Stimulated activated CD8-positive, alpha-beta memory T cell treated with anti-CD3 and anti-CD28 coated beads, Interleukin-4, amount 100 ng/mL, for 4 hours (primary cell): ENCODE results near the gene WDPCP.
"Not testable (repeated sequence)": the region's sequence is repeated elsewhere in the genome, so short reads cannot be mapped to it uniquely, and the experiment has no call there.

Experiments
- DNase-seq, 2 donors: peaks; one replicate each; pipeline ENCODE4 v3.0.0-alpha.2; 2020; ENCODE audit warnings: low read depth in 2 of 2, low spot score in 1 of 2

Gene WDPCP, protein sequence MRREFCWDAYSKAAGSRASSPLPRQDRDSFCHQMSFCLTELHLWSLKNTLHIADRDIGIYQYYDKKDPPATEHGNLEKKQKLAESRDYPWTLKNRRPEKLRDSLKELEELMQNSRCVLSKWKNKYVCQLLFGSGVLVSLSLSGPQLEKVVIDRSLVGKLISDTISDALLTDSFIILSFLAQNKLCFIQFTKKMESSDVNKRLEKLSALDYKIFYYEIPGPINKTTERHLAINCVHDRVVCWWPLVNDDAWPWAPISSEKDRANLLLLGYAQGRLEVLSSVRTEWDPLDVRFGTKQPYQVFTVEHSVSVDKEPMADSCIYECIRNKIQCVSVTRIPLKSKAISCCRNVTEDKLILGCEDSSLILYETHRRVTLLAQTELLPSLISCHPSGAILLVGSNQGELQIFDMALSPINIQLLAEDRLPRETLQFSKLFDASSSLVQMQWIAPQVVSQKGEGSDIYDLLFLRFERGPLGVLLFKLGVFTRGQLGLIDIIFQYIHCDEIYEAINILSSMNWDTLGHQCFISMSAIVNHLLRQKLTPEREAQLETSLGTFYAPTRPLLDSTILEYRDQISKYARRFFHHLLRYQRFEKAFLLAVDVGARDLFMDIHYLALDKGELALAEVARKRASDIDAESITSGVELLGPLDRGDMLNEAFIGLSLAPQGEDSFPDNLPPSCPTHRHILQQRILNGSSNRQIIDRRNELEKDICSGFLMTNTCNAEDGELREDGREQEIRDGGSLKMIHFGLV

DNA sequence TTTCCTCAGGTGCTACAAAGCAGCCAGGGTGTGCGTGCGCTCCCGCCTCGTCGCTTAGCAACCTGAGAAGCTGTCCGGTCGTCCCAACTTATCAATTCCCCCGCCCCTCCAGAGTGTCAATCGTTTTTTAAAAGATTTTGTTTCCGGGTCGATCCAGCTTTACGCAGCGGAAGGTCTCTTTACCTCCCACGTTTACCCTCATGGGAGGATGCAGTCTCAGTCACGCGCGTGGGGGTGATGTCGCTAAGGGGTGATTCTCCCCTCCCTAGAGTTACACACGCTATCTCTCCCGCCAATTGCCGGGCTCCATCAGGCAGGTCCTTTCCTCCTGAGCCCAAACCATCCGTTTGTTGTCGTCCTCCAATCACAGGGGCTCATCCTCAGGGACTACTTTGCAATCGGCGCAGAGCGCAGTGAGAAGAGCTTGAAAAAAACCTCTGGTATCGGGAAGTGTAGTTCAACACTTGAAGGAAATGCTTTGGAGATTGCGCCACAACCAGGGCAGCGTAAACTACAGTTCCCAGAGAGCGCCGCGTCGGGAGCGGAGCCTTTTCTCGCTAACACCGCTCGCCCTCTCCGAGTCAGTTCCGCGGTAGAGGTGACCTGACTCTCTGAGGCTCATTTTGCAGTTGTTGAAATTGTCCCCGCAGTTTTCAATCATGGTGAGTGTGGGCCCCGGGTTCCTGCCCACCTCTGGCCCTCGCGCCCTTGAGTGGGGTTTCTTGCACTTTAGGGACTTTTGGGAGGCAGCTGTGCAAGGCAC is at the start of gene WDPCP, which contains the start of gene MDH1:
WDPCP (minus strand) TSS at position 93 of the 763 bp plus-strand sequence. CDS start 206 bp downstream, outside the sequence.
MDH1 (plus strand) TSS at position 579 of the 763 bp plus-strand sequence; CDS start at position 660, 81 bp downstream.
- DNase-seq: peak; percentile 87 to 88

DNA sequence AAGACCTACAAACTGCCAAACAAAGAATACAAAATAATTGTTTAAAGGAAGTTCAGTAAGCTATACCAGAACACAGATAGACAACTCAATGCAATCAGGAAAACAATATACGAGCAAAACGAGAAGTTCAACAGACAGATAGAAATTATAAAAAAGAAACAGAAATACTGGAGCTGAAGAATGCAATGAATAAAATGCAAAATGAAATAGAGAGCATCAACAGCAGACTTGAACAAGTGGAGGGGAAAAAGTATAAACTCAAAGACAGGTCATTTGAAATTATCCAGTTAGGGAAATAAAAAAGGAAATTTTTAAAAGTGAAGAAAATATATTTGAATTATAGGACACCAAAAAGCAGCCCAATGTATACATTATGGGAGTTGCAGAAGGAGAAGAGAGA is 44.1 kb upstream of the WDPCP start:
- DNase-seq: no peak

DNA sequence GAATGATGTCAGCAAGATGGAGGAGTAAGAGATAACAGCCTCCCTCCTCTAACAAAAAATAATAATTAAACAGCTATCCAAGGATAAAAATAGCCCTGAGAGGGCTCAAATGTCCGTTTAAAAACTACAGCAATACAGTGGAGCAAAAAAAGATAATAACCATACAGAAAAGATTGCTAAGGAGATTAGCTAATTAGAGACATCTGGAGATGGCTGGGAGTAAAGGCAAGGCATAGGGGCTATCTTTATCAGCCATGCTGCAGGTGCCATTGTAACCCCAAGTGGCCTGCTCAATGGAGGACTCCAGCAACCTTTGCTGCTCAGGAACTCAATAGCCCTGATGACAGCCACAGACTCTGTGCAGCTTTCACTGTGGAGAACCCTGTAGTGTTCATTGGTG is 43.2 kb upstream of the WDPCP start:
- no peak for DNase-seq

DNA sequence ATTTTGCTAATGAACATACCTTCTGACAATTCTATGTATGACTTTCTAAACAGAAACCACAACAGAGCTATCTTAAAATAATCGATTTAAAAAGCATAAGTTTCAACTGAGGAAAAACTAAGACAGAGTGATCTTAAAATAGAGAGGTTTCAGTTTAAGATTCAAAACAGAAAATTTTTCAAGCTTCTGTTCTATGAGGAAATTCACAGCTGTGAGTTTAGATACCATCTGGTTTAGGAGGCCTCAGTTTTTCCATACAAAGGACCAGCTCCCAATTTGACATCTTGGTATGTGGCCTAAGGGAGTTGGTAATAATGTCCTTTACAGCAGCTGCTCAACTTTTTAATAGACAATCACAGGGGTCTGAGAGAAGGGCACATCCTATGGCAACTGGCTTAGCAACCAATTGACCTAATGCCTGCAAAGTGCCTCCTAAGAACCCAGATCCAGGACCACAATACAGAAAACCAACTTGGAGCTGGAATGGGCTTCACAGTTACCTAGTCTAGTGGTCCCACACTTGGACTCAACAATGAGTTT is 40.2 kb upstream of the WDPCP start:
- no peak for DNase-seq

DNA sequence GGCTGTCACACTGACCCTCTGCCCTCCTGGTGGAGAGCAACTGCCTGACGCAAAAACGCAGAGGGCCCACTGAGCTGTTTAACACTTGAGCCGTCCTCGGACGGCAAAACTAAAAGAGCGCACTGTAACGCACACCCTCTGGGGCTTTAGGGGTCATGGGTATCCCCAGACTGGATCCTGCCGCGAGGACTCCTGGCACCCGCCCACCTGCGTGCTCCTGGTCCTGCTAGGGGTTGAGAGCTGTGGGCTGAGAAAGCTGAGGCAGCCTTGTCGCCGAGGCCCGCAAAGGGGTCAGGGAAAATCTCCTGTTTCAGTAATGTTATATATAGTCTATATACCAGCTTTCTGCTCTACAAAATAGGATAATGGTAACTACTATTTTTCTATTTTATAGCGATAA is 39.6 kb upstream of the WDPCP start:
- DNase-seq: no peak

DNA sequence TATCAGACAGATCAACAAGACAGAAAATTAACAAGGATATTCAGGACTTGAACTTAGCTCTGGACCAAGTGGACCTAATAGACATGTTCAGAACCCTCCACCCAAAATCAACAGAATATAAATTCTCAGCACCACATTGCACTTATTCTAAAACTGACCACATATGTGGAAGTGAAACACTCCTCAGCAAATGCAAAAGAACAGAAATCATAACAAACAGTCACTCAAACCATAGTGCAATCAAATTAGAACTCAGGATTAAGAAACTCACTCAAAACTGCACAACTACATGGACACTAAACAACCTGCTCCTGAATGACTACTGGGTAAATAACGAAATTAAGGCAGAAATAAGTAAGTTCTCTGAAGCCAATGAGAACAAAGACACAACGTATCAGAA is 35.5 kb upstream of the WDPCP start:
- DNase-seq: not testable (repeated sequence)

DNA sequence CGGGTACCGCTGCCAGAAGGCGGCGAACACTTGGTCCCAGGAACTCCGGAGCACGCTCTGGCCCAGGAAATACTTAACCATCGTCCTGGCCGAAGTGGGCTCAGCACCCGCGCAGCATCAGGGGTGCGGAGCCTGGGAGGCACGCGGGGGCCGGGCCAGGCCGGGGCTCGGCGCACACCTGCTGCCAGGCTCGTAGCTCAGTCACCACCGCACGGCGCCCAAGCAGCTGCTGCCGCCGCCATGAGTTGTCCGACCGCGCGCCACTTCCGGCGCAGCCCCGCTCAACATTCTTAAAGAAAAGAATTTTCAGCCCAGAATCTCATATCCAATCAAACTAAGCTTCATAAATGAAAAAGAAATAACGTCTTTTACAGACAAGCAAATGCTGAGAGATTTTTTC is 34.5 kb upstream of the WDPCP start:
- DNase-seq: no peak

DNA sequence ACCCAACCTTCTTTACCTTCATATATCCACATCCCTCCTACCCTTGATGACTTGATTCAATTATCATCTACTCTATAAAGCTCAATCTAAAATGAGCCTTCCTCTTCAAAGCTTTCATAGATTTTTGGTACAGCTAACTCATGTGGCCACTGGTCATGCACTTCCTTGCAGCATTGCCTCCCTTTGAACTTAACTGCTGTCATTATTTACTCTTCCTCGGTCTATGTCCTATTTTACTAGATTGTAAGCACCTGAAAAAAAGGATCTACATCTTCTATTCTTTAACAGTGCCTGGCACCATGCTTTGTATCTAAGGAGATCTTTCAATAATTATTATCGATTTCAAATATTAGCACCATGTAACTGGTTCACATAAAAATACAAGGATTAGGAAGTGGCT is 31.1 kb upstream of the WDPCP start:
- DNase-seq: no peak

DNA sequence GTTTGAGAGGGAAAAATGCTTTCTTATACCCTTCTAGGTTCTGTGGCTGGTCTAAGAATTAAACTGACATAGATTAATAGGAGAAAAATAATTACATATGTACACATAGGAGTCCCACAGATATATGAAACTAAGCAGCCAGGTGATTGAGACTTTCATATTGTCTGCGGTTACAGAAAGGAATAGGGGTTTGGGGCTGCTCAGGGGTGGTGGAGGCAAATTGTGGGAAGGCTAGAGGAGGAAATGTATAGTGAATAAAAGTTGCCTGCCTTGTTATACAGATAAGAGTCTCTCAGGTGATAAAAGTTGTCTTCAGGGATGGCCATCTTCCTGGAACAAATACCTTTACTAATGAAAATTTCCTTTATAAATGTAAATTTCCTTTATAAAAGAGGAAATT is 29.1 kb upstream of the WDPCP start:
- no peak for DNase-seq

DNA sequence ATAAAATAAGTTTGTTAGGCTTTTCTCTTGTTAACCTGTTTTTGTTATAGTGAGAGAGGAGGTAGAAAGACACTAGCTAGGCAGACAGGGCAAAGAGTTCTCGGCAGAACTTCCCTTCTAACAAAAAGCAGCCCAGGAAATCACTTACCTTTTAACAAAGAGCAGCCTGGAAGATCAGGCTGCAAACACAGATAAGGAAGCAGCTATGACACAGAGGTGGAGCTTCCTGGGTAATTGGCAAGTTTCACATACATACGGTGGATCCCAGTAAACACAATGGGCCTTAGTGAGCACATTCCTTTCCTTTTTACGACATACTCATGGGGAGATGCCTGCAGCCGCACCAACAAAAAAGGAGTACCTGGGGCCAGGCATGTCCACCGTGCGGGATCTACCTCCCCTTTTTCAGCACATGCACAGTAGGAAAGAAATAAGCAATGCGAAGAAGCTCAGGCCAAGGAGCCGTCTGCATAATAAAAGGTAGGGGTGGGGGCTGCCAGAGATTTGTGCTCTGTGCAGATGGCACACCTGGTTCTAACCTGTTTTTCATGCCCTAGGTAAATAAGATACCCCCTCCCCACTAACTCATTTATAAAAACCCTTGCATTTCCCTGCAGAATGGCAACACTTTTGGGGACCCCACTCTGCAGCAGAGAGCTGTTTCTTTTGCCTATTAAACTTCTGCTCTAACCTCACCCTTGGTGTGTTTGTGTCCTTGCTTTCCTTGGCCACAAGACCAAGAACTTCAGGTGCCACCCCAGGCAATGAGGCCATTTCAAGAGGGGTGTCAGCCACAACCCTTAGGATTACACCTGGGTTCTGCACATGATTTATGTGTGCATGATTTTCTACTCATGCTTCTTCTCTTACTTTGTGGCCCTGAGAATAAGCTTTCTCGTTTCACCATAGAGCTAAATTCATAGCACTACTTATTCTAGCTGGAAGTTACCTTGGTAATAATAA is 27.0 kb upstream of the WDPCP start:
- DNase-seq: no peak

DNA sequence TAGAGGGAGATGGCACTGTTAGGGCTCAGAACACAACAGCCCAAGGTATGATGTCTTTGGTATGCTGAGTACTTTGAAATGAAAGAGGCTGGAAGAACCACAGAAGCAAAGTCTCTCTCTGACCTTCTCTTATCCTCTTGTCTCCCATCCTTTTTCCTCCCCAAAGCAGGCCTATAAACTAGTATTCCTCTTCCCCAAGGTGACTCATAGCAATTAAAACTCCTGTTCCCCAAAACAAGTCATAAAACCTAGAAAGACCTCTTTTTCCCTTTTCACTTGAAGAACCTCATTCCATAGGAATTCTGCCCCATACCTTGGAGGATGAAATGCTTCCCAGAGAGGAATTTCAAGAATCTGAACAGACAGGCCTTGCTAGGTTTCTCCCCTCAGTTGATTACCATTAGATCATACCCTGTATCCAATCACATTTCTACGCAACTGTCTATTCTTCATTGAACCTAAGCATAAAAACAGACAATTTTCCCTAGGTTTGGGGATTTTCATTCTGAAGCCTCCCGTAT is 26.2 kb upstream of the WDPCP start:
- no peak for DNase-seq

DNA sequence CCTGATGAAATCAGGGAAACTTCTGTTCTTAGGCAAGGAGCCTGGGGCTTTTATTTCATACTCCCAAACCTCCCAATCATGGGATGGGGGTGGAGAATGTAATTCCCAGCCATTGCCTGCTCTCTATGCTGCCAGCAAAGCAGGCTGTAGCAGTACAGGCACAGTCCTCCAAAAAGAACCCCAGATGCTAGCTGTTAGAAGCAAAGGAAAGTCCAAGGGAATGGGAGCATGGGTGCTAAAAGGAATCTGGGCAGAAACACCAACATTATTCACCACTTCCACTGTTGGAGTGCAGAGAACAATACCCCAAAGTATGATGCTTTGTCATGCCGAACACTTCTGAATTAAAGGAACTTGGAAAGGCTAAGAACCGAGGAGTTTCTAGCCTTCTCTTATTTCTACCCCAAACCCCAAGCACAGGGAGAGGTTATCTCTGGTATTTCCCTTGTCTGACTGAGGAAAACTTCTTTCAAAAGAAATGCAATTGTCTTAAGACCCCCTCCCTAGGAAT is 25.2 kb upstream of the WDPCP start:
- DNase-seq: no peak

DNA sequence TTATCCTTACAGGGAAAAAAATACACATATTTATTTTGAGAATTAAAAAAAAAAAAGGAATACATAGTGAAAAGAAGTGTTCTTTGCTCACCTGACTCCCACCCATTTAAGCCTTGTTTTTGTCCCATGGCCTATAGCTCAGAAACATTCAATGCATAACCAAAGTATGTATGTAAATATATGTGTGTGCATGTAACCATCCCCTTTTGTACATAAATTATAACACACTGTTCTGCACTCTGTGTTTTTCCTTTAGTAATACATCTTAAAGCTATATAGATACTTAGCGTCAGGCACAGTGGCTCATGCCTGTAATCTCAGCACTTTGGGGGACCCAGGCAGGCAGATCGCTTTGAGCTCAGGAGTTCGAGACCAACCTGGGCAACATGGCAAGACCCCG is 22.2 kb upstream of the WDPCP start:
- no peak for DNase-seq

DNA sequence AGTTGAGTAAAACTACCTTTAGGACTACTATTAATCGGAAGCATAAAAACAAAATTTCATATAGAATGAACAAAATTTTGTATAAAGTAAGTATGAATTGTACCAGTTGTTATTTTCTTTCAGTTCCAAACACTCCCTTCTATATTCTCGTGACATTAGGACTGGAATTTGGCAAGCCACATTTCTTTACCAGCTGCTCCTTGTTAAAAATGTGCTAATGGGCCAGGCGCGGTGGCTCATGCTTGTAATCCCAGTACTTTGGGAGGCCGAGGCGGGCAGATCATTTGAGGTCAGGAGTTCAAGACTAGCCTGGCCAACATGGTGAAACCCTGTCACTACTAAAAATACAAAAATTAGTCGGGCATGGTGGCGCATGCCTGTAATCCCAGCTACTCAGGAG is 20.6 kb upstream of the WDPCP start:
- DNase-seq: not testable (repeated sequence)

DNA sequence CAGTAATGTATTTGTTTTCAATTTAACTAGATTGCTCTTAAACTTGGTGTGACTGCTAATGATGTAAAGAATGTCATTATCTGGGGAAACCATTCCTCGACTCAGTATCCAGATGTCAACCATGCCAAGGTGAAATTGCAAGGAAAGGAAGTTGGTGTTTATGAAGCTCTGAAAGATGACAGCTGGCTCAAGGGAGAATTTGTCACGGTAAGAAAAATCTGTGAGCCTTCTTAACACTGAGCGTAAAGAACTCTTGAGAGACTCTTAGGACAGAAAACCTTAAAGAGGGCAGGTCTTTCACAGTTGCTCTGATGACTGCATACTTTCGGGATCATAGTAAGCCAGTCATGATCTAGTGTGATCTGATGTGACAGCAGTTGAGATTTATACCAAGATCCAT is 16.4 kb upstream of the WDPCP start:
- no peak for DNase-seq

DNA sequence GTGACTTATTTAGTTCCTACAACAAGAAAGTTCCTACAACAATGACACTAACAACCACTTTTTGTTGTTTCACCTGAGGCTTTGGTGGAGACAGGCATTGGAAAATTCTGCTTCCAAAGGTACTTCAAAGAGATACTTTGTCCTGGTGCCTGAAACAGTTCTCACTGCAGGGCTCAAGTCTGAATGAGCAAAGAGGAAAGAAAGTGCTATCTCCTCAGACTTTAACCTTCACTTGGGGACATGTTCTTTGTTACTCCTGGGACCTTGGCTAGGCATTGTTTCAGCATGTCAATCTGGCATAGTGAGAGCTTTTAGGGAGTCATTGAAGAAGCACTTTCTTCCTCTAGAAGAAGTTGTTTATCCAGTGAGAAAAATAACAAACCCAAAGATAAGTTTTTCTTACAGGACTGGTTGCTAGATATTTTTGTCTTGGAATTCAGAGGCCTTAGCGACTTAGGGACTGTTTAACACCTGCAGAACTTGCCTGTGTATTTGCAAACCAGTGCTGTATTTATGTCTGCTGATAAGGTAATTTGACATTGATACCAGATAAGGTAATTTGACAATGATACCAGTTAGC is 12.7 kb upstream of the WDPCP start:
- DNase-seq: no peak

DNA sequence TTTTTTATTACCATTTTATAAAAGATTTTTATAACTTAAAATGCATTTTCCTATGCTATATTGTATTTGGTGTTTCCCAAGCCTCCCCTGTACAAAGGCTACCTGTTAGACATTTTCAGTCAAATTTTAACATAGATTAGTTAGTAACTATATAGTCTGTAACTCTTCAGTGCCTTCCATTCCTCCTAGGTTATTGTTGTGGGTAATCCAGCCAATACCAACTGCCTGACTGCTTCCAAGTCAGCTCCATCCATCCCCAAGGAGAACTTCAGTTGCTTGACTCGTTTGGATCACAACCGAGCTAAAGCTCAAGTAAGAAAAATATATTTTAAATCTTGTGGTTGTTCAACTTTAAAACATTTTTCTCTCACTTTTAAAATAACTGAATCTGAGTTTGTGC is 10.7 kb upstream of the WDPCP start:
- DNase-seq: no peak

DNA sequence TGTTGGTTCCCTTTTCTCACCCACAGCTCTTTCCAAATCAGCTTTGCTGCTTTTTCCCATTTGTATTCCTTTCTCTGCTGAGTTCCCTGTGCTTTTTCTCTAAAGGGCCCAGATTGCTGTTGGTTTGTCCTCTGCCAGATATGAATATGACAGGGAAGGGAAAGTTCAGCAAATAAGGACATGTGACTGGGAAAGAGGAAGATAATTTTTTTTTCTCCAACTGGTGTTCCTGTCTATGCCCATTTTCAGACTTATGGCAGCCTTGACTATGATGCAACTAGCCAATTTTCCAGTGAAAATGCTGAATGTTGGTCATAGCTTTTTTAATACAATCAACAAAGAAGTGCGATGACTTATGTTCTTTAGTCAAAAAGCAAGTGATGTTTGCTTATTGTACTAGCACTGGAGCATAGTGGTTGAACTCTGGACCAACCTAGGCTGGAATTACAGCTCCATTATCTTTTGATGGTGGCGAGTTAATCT is 8.2 kb upstream of the WDPCP start:
- DNase-seq: no peak

DNA sequence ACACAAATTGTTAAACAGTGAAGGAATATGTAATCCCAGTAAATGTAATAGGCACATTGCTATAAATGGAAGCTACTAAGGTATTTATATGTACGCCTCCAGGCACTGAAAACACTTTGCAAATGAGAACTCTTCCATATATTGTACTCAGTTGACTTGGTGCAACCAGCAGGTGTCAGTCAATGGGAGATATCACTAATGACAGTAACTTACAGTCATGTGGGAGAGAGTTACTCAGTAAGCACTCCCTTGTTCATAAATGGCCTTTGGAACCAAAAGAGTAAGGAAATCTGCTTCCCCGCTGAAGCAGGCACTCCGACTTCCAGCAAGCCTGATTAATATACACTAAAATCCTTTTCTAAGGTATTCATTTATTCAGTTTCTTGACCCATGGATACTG is 6.4 kb upstream of the WDPCP start:
- DNase-seq: no peak
